ENCODE results near the gene CX3CR1.
"Not testable (repeated sequence)": the region's sequence is repeated elsewhere in the genome, so short reads cannot be mapped to it uniquely, and the experiment has no call there.

The CX3CR1 gene

GRCh38 chr3:39264053-39264452 is 15.8 kb downstream of the CX3CR1 start:
- DNase-seq: no peak

GRCh38 chr3:39263576-39263975 is 16.3 kb downstream of the CX3CR1 start:
- DNase-seq: no peak

- DNase-seq: no peak
These were observed 17.0 kb downstream of the CX3CR1 start for GRCh38 chr3:39262846-39263245.

- DNase-seq: no peak
These were observed 18.1 kb downstream of the CX3CR1 start for GRCh38 chr3:39261726-39262125.

GRCh38 chr3:39260957-39261356 is 18.9 kb downstream of the CX3CR1 start:
- DNase-seq: peak; percentile 37 to 42

GRCh38 chr3:39260318-39260717 is 19.5 kb downstream of the CX3CR1 start:
- DNase-seq: no peak

- DNase-seq: no peak
These were observed 24.1 kb downstream of the CX3CR1 start for GRCh38 chr3:39255503-39256325.

GRCh38 chr3:39254806-39255449 is 24.9 kb downstream of the CX3CR1 start:
- no peak for DNase-seq

- DNase-seq: no peak
These were observed 28.3 kb downstream of the CX3CR1 start for GRCh38 chr3:39251576-39251975.

GRCh38 chr3:39250116-39250747 is 29.6 kb downstream of the CX3CR1 start:
- DNase-seq: no peak

- no peak for DNase-seq
These were observed 30.3 kb downstream of the CX3CR1 start for GRCh38 chr3:39249453-39250115.

GRCh38 chr3:39241561-39241960 is 38.3 kb downstream of the CX3CR1 start:
- DNase-seq: no peak

- no peak for DNase-seq
These were observed 42.8 kb downstream of the CX3CR1 start for GRCh38 chr3:39237027-39237426.

- peak in 1 of 2 donors; percentile 14 for DNase-seq
These were observed 45.2 kb downstream of the CX3CR1 start for GRCh38 chr3:39234651-39235050.

- DNase-seq: no peak
These were observed 47.0 kb downstream of the CX3CR1 start for GRCh38 chr3:39232859-39233258.

- no peak for DNase-seq
These were observed 49.4 kb downstream of the CX3CR1 start for GRCh38 chr3:39230453-39230852.

GRCh38 chr3:39228496-39228895 is 51.3 kb downstream of the CX3CR1 start:
- no peak for DNase-seq

- DNase-seq: not testable (repeated sequence)
These were observed 52.2 kb downstream of the CX3CR1 start for GRCh38 chr3:39227596-39227995.

- no peak for DNase-seq
These were observed 53.6 kb downstream of the CX3CR1 start for GRCh38 chr3:39226106-39226741.

- no peak for DNase-seq
These were observed 55.5 kb downstream of the CX3CR1 start for GRCh38 chr3:39224288-39224687.

- DNase-seq: no peak
These were observed 56.9 kb downstream of the CX3CR1 start for GRCh38 chr3:39222939-39223338.

GRCh38 chr3:39222462-39222861 is 57.4 kb downstream of the CX3CR1 start:
- no peak for DNase-seq

- DNase-seq: no peak
These were observed 58.7 kb downstream of the CX3CR1 start for GRCh38 chr3:39221141-39221530.
